Naive thymus-derived CD8-positive, alpha-beta T cell (primary cell): ENCODE results near the gene HECTD1. TPM values are rescaled to one million over a fixed set of nuclear protein-coding genes. Genes with fewer than 3 reads are reported as not detected.

Source experiments
- ATAC-seq, 2 donors: fragments of 150-1000 bp; cut with Tn5 transposase in 1 of 2; sonication (Bioruptor Pico), chemical (Tn5 transposase) in 1 of 2; 1 replicate in 1 of 2; 2 replicates in 1 of 2; pipeline ENCODE4 v1.10.0; 2021; ENCODE audit warnings: mild to moderate bottlenecking in 2 of 2, moderate library complexity in 2 of 2
- POLR2A ChIA-PET: fragments of 350-600 bp; sonication (Branson Sonifier 250); formaldehyde crosslinking; loops from one replicate; lab custom pipeline; 2021; ENCODE audit warnings: antibody characterized with exemption; lab: Charles Lee
- DNase-seq, 10 donors: peaks; one replicate each; pipeline versions ENCODE4 v3.0.0 to v3.0.0-alpha.2; 2020 to 2022
- H3K27ac Mint-ChIP-seq, 10 donors: one replicate each; pipeline ENCODE4 v1.8.0; 2020 to 2022; ENCODE audit warnings: mild to moderate bottlenecking in 10 of 10, mixed read lengths in 10 of 10, moderate library complexity in 4 of 10, inconsistent platforms in 1 of 10
- H3K27me3 Mint-ChIP-seq, 5 donors: one replicate each; pipeline ENCODE4 v1.8.0; 2021 to 2022; ENCODE audit warnings: mixed read lengths in 5 of 5
- H3K36me3 Mint-ChIP-seq, 3 donors: one replicate each; pipeline ENCODE4 v1.8.0; 2020 to 2022; ENCODE audit warnings: mixed read lengths in 3 of 3, mild to moderate bottlenecking in 2 of 3, inconsistent platforms in 1 of 3
- H3K4me1 Mint-ChIP-seq, 4 donors: one replicate each; pipeline ENCODE4 v1.8.0; 2021 to 2022; ENCODE audit warnings: mixed read lengths in 4 of 4
- H3K4me3 Mint-ChIP-seq, 10 donors: one replicate each; pipeline ENCODE4 v1.8.0; 2020 to 2022; ENCODE audit warnings: mild to moderate bottlenecking in 10 of 10, mixed read lengths in 10 of 10, moderate library complexity in 6 of 10, inconsistent platforms in 1 of 10
- H3K9me3 Mint-ChIP-seq, 9 donors: one replicate each; pipeline ENCODE4 v1.8.0; 2020 to 2022; ENCODE audit warnings: mixed read lengths in 9 of 9, mild to moderate bottlenecking in 3 of 9, inconsistent platforms in 1 of 9, moderate library complexity in 1 of 9
- polyA plus RNA-seq, 3 donors: library from polyadenylated mRNA; unstranded; fragments of 300-500 nt; fragmentation: Illumina TruSeq; gene quantifications; one replicate each; pipeline ENCODE4 v1.2.3, GENCODE V29; 2021
- total RNA-seq, 8 experiments: library from RNA in 2 of 8; stranded (reverse) in 2 of 8; gene quantifications; one replicate each; pipeline ENCODE4 v1.2.3 and lab custom pipeline; 2021 to 2026

Gene HECTD1
- total and polyA plus RNA-seq, 5 experiments from 2014 or later = 20.1 to 166 (median 30.8) TPM

DNA sequence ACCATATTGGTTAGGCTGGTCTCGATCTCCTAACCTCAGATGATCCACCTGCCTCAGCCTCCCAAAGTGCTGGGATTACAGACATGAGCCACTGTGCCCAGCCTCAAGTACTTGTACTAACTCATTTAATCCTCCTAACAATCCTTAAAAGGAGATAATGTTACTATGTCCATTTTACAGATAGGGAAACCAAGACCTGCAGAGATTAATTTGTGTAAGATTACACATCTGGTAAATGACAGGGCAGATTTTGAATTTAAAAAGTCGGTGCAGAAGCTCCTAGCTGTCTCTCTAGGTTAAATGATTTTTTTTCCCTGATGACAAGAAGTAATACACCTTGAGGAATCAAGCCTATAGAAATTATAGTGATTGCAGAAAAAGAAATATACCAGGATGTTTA lies 13.7 kb upstream of the HECTD1 start:
- no peak overlapping the region for H3K4me3 Mint-ChIP-seq
- ATAC-seq (no peak), DNase-seq (no peak)
- no peak overlapping the region for H3K27ac Mint-ChIP-seq
- peaks cover 0 to 11% (median 0%) of the 10 kb centered on the region in 9 donors for H3K9me3 Mint-ChIP-seq
- H3K27me3 Mint-ChIP-seq = no peaks in the 10 kb centered on the region
- no peaks in the 10 kb centered on the region for H3K4me1 Mint-ChIP-seq
- peaks cover 0 to 3% (median 0%) of the 10 kb centered on the region in 3 donors for H3K36me3 Mint-ChIP-seq
- POLR2A ChIA-PET = interaction anchor here (0.6 kb wide), 1 partner anchor 17 kb away, joined by 3 read pairs; no protein-coding TSS in a partner anchor

DNA sequence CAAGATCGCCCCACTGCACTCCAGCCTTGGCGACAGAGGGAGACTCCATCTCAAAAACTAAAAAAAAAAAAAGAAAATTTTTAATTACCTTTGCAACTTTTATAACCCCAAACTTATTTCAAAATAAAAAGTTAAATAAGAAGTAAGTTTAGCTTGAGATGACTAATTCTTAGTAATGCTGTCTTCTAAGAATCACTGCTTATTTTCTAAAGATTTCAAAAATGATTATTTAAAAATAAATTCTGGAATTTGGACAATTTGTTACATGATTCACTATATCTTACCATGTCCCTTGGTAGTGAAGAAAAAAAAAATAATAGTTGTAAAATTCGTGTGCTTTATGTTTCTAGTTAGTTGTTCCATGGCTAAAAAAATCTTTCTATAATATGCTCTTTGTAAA lies 11.6 kb upstream of the HECTD1 start:
- no peak overlapping the region for H3K4me3 Mint-ChIP-seq
- POLR2A ChIA-PET = interaction anchor here (1.6 kb wide), 1 partner anchor 11 kb away, joined by 5 read pairs; the partner anchor contains the start of gene HECTD1

DNA sequence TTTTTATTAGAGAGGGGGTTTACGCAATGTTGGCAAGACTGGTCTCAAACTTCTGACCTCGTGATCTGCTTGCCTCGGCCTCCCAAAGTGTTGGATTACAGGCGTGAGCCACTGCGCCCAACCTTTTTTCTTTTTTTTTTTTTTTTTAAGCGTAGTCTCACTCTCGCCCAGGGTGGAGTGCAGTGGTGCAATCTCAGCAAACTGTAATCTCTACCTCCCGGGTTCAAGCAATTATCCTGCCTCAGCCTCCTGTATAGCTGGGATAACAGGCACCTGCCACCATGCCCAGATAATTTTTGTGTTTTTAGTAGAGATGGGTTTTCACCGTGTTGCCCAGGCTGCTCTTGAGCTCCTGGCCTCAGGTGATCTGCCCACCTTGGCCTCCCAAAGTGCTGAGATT lies 8.8 kb upstream of the HECTD1 start:
- ATAC-seq = no peak
- Mint-ChIP-seq H3K4me1 (no peaks in the 10 kb centered on the region), H3K36me3 (no peaks in the 10 kb centered on the region), H3K4me3 (no peak overlapping the region), H3K9me3 (no peaks in the 10 kb centered on the region), H3K27ac (no peak overlapping the region), H3K27me3 (no peaks in the 10 kb centered on the region)
- POLR2A ChIA-PET = no interaction called here
- no peak for DNase-seq

More for the DNA sequence above, 11.6 kb upstream of the HECTD1 start:
- H3K27me3 Mint-ChIP-seq = no peaks in the 10 kb centered on the region
- no peaks in the 10 kb centered on the region for H3K9me3 Mint-ChIP-seq
- no peak overlapping the region for H3K27ac Mint-ChIP-seq
- H3K36me3 Mint-ChIP-seq = no peaks in the 10 kb centered on the region
- H3K4me1 Mint-ChIP-seq = no peaks in the 10 kb centered on the region
- DNase-seq (no peak), ATAC-seq (no peak)

DNA sequence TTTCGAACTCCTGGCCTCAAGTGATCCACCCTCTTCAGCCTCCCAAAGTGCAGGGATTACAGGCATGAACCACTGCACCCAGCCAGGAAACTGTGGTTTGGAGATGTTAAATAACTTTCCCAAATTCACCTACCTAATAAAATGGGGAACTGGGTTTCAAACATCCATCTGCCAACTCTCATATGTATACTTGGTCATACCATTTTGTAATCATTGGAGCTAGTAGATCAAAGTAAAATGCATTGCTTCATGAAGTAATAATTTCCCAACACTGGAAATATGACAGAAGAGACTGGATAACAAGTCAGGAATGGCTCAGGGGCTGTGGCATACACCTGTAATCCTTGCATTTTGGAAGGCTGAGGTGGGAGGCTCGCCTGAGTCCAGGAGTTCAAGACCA lies 5.3 kb upstream of the HECTD1 start:
- H3K9me3 Mint-ChIP-seq = no peaks in the 10 kb centered on the region
- ATAC-seq = no peak

DNA sequence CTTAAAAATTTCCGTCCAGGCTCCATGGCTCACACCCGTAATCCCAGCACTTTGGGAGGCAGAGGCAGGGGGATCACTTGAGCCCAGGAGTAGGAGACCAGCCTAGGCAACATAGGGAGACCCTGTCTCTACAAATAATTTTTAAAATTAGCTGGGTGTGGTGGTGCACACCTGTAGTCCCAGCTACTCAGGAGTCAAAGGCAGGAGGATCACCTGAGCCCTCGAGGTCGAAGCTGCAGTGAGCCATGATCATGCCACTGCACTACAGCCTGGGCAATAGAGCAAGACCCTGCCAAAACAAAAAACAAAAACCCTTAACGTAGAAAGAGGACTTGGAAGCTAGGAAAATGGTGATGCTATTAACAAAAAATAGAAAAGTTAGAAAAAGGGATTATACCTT lies 2.0 kb upstream of the HECTD1 start:
- ATAC-seq (no peak), DNase-seq (no peak)
- Mint-ChIP-seq H3K27me3 (no peaks in the 10 kb centered on the region), H3K4me3 (peak overlapping the region in 4 of 10 donors; percentile 65 to 95 (median 84)), H3K27ac (peak overlapping the region in 6 of 10 donors; percentile 29 to 100 (median 96)), H3K4me1 (peaks cover 18 to 47% (median 40%) of the 10 kb centered on the region in 4 donors), H3K9me3 (no peaks in the 10 kb centered on the region), H3K36me3 (peaks cover 0 to 7% (median 2%) of the 10 kb centered on the region in 3 donors)
- POLR2A ChIA-PET = interaction anchor here (0.6 to 4.2 kb wide), 4 partner anchors 32 to 567 kb away, joined by 3 to 59 read pairs (median 6); partner anchors contain the start of genes AP4S1 and STRN3

More for the DNA sequence above, 5.3 kb upstream of the HECTD1 start:
- Mint-ChIP-seq H3K27ac (no peak overlapping the region), H3K4me3 (no peak overlapping the region), H3K36me3 (no peaks in the 10 kb centered on the region), H3K4me1 (peaks cover 9 to 28% (median 25%) of the 10 kb centered on the region in 4 donors), H3K27me3 (no peaks in the 10 kb centered on the region)
- POLR2A ChIA-PET = no interaction called here
- DNase-seq = no peak

DNA sequence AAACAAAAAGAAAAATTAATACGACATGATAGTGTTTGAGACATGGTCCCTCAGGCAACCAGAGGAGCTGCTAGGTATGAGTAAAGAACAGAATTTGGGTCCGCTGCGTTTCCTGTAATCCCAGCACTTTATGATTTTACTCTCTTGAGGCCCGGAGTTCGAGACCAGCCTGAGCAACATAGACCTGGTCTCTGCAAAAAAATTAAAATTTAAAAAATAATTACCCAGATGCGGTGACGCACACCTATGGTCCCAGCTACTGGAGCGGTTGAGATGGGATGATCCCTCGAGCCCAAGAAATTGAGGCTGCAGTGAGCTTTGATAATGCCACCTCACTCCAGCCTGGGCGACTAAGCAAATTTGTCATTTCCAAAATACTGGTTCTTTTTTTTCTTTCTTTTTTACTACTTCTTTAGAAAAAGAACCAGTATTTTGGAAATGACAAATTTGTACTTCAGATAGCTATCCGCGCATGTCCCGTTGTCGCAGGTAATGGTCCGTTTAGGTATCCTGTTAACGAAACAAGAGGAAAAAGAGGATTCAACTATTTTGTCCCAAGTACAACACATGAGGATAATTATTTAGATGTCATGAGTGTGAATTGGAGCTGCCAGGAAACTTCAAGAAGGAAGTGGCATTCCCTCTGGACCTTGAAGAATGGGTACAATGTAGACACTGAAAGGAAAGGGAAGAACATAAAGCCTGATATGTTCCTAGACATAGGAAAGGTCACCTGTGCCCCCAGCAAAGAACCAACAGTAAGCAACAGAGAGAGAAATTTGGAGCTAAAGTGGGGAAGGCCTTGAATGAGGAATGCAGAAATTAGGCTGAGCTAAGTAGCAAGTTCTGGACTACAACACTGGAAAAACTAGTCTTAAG lies 1.2 kb upstream of the HECTD1 start:
- ATAC-seq = no peak
- Mint-ChIP-seq H3K9me3 (no peaks in the 10 kb centered on the region), H3K27me3 (no peaks in the 10 kb centered on the region), H3K36me3 (peaks cover 0 to 15% (median 8%) of the 10 kb centered on the region in 3 donors), H3K4me1 (peaks cover 18 to 51% (median 46%) of the 10 kb centered on the region in 4 donors), H3K27ac (peak overlapping the region; percentile 98 to 100 (median 100)), H3K4me3 (peak overlapping the region; percentile 90 to 98 (median 96))
- DNase-seq = peak in 1 of 10 donors; percentile 9
- POLR2A ChIA-PET = interaction anchor here (1.1 to 4.2 kb wide), 10 partner anchors 9 to 994 kb away, joined by 5 to 59 read pairs (median 9); partner anchors contain the start of genes AP4S1, DTD2, HEATR5A and RNU6-8

DNA sequence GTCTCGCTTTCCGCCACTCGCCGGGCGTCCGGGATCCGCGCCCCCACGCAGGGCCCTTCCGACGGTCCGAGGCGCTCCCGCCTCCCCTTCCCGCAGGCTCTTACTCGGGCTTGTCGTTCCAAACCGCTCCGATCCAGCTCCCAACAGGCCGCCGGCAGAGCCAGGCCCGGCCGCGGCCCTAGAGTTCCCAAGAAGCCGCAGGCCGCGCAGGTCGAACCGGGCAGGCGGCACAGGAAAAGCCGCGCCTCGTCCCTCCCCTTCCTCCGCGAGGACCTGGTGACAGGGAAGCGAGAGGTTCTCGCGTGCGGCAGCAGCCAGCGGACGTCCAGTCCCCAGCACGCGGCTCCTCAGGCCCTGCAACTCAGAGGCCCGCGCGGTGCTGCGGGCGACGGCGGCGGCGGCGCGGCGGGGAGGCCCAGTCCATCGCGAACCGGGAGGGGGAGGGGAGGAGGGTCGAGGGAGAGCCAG lies 272 bp downstream of the HECTD1 start:
- Mint-ChIP-seq H3K4me1 (peaks cover 20 to 62% (median 54%) of the 10 kb centered on the region in 4 donors), H3K27me3 (no peaks in the 10 kb centered on the region), H3K27ac (peak overlapping the region; percentile 90 to 100 (median 96)), H3K4me3 (peak overlapping the region; percentile 84 to 95 (median 90)), H3K36me3 (peaks cover 0 to 27% (median 18%) of the 10 kb centered on the region in 3 donors), H3K9me3 (no peaks in the 10 kb centered on the region)
- peak in 1 of 10 donors; percentile 93 for DNase-seq
- POLR2A ChIA-PET = interaction anchor here (0.6 to 4.2 kb wide), 21 partner anchors 9 to 996 kb away, joined by 3 to 59 read pairs (median 5); partner anchors contain the start of genes AP4S1, DTD2, HEATR5A and RNU6-8
- ATAC-seq = peak; percentile 17 to 40

DNA sequence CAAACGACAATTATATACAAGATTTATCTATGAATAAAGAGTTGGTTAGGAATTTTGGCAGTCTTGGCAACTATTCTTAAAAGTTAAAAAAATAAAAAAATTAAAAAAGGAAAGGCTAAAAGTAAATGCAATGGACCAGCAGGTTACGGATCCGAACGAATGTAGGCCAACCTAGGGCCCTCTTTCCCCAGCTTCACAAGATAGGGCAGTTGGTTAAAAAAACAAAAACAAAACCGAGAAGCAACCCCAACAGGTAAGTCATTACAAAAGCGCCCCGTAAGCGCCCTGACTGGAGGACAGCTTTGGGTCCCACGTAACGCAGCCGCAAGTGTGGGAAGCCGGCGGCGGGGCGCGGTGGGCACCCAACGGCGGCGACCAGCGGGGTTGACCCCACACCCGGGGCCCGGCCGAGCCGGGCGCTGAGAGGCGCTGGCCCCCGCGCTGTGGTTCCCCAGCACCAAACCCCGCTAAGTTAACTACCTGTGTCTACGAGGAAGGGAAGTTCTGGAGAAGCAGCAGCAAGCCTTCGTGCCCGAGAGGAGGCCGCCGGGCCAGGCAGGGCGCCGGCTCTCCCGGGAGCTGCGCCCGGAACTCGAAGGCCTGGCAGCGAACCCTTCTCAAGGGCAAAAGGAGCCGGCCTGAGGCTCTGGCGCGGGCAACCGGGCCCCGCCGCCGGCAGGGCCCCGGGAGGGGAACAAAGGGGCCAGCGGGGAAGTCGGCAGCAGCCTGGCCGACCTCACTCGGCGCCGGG lies 882 bp downstream of the HECTD1 start:
- Mint-ChIP-seq H3K4me1 (peaks cover 20 to 65% (median 56%) of the 10 kb centered on the region in 4 donors), H3K4me3 (peak overlapping the region; percentile 71 to 95 (median 90)), H3K27me3 (no peaks in the 10 kb centered on the region), H3K36me3 (peaks cover 0 to 33% (median 18%) of the 10 kb centered on the region in 3 donors), H3K27ac (peak overlapping the region; percentile 84 to 100 (median 95)), H3K9me3 (no peaks in the 10 kb centered on the region)
- DNase-seq (peak in 9 of 10 donors; percentile 31 to 80 (median 47)), ATAC-seq (peak; percentile 0 to 7)
- POLR2A ChIA-PET = interaction anchor here (0.6 to 4.2 kb wide), 16 partner anchors 8 to 996 kb away, joined by 3 to 59 read pairs (median 4); partner anchors contain the start of genes AP4S1, DTD2, HEATR5A and RNU6-8

DNA sequence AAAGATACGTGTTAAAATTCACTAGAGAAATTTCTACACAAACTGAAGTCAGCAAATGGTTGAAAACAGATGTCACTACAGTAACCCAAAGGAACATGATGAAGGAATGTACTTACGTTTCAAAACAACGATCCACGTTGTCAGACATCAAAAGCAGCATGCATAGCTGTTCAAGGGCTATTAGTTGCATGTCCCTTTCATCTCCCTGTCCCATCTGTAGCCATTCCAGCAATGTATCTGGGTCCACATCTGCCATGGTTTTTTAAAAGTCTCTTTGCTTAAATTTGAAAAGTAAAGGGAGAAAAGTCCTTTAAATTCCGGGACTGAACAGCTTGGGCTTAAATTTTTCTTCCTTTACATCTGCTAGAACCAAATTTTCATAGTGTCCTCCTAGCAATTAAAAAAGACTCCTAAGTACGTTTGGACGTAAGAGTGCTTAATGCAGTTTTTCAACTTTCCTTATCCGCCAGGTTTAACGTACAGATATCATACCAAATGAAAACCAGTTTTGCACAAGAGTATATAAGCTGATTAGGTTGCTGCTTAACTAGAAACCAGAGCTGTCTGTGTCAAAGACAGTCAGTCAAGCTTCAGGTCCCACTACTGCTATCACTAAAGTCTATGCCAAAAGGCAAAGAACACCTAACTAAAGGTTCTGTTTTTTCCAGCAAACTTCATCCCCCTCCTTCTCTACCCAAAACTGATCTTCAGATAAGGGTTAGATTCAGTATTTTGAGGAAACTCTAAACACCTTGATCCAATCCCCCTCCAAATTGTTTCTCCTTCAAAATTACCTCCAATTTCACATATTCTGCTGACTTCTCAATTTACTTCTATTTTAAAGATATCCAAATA lies 1.7 kb downstream of the HECTD1 start:
- no peak for ATAC-seq
- peak in 2 of 10 donors; percentile 14 to 23 for DNase-seq

DNA sequence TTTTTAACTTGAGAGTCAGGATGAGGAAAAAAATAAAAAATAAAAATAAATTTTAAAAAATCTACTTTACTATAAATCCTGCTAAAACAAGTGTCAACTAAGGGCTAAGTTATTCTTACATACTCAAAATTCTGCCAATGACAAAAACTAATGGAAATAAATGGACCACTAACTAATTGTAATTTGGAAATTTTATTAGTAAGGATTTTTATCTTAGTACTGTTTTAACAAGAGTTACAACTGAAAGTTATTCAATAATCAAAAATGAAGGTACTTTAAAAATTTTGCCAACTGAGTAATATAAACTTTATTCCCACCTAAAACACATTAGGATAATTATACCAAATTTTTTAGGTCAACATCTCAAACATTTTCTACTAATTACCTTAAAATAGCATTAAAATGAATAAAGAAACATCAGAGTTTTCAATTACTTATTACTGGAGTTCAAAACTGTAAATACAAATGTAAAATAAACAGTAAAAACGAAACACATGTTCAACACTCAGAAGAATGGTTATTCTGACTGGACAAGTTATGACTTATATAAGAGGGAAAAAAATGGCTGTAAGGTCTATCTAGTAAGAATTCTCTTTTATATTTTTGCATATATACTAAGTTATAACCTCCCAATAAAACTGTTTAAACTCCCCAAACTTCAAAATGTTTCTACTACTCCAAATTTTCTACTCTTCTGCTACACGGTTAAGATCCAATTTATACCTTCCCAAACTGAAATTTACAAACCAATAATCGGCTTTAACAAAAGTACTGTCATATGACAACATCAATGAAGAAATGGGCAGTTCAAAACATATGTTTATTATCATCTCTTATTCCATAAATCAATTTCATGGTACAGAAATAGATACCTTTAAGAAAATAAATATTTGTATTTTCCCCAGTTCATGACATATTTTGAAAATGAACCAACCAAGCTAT lies 2.7 kb downstream of the HECTD1 start:
- H3K36me3 Mint-ChIP-seq = peaks cover 0 to 50% (median 23%) of the 10 kb centered on the region in 3 donors
- POLR2A ChIA-PET = interaction anchor here (1.5 kb wide), 1 partner anchor 9 kb away, joined by 4 read pairs; no protein-coding TSS in a partner anchor
- H3K27me3 Mint-ChIP-seq = no peaks in the 10 kb centered on the region
- peak overlapping the region in 5 of 10 donors; percentile 8 to 92 (median 41) for H3K27ac Mint-ChIP-seq
- H3K9me3 Mint-ChIP-seq = no peaks in the 10 kb centered on the region
- DNase-seq (no peak), ATAC-seq (no peak)
- peaks cover 28 to 65% (median 58%) of the 10 kb centered on the region in 4 donors for H3K4me1 Mint-ChIP-seq
- H3K4me3 Mint-ChIP-seq = peak overlapping the region; percentile 71 to 95 (median 87)

More for the DNA sequence above, 1.7 kb downstream of the HECTD1 start:
- Mint-ChIP-seq H3K27ac (peak overlapping the region; percentile 39 to 94 (median 86)), H3K9me3 (no peaks in the 10 kb centered on the region), H3K27me3 (no peaks in the 10 kb centered on the region), H3K4me3 (peak overlapping the region; percentile 71 to 95 (median 87)), H3K36me3 (peaks cover 0 to 39% (median 20%) of the 10 kb centered on the region in 3 donors), H3K4me1 (peaks cover 21 to 65% (median 57%) of the 10 kb centered on the region in 4 donors)
- POLR2A ChIA-PET = interaction anchor here (0.6 to 4.2 kb wide), 7 partner anchors 10 to 251 kb away, joined by 3 to 59 read pairs (median 5); partner anchors contain the start of genes AP4S1, DTD2, HEATR5A and STRN3
